H1 (cell line): ENCODE results near the gene ACYP1.

Experiments used
- CTCF ChIP-seq, 3 experiments: IDR thresholded peaks; 1 replicate in 2 of 3; 2 replicates in 1 of 3; pipeline versions ENCODE4 v1.5.1 to v1.6.1; 2011; ENCODE audit warnings: low read length in 3 of 3, mild to moderate bottlenecking in 3 of 3, inconsistent platforms in 2 of 3, low read depth in 1 of 3, moderate library complexity in 1 of 3; ENCODE audit not compliant: insufficient read depth in 1 of 3; ENCODE audit errors: control extremely low read depth in 1 of 3
- EZH2 ChIP-seq: fragments of 200-600 bp; sonication (generic); IDR thresholded peaks from 2 replicates; pipeline ENCODE4 v1.7.1; 2012; ENCODE audit warnings: low read depth, mild to moderate bottlenecking, moderate library complexity, low read length, inconsistent platforms; ENCODE audit not compliant: severe bottlenecking
- MAX ChIP-seq: IDR thresholded peaks from 2 replicates; pipeline ENCODE4 v1.6.1; 2012; ENCODE audit warnings: inconsistent platforms
- RAD21 ChIP-seq, 2 experiments: IDR thresholded peaks in 1 of 2; conservative IDR thresholded peaks in 1 of 2; 2 replicates each; pipeline ENCODE4 v1.6.1; 2011; ENCODE audit warnings: low read depth in 2 of 2, low read length in 2 of 2, improper control_type of control experiment in 1 of 2, inconsistent platforms in 1 of 2, mild to moderate bottlenecking in 1 of 2, moderate library complexity in 1 of 2
- SP1 ChIP-seq: IDR thresholded peaks from 2 replicates; pipeline ENCODE4 v1.6.1; 2011; ENCODE audit warnings: low read depth, low read length
- SUZ12 ChIP-seq: fragments of 200-600 bp; sonication (generic); IDR thresholded peaks from 2 replicates; pipeline ENCODE4 v1.6.1; 2012; ENCODE audit warnings: mild to moderate bottlenecking, inconsistent platforms, low read length, moderate library complexity, mixed read lengths

- TF ChIP-seq RAD21 (IDR thresholded peaks at IDR 0.05 in 1 of 2, conservative IDR thresholded peaks at IDR 0.05 in 1 of 2; ENCODE audit: low read depth in 2 of 2, low read length in 2 of 2) (no peak), CTCF (IDR thresholded peaks at IDR 0.05; ENCODE audit: control extremely low read depth in 1 of 3, insufficient read depth in 1 of 3, low read depth in 1 of 3, low read length in 3 of 3) (no peak), SP1 (no peak), MAX (no peak), EZH2 (no peak), SUZ12 (no peak)
Measured at GRCh38 chr14:75098682-75099081, 34.9 kb upstream of the ACYP1 start.
